DND-41 (cell line): ENCODE data around the gene SLC2A8.

Experiments used
- EZH2 ChIP-seq: IDR thresholded peaks from 3 replicates; pipeline ENCODE4 v1.6.1; 2012; ENCODE audit warnings: borderline replicate concordance, low read depth, mild to moderate bottlenecking, moderate library complexity, low read length, inconsistent platforms; ENCODE audit not compliant: severe bottlenecking
- TF ChIP-seq, protein P1 (sequence below): IDR thresholded peaks from 2 replicates; pipeline ENCODE4 v1.5.1; 2012; ENCODE audit warnings: borderline replicate concordance, low read length, moderate library complexity, mild to moderate bottlenecking; ENCODE audit not compliant: poor library complexity, severe bottlenecking; ENCODE audit errors: extremely low read depth

DNA sequence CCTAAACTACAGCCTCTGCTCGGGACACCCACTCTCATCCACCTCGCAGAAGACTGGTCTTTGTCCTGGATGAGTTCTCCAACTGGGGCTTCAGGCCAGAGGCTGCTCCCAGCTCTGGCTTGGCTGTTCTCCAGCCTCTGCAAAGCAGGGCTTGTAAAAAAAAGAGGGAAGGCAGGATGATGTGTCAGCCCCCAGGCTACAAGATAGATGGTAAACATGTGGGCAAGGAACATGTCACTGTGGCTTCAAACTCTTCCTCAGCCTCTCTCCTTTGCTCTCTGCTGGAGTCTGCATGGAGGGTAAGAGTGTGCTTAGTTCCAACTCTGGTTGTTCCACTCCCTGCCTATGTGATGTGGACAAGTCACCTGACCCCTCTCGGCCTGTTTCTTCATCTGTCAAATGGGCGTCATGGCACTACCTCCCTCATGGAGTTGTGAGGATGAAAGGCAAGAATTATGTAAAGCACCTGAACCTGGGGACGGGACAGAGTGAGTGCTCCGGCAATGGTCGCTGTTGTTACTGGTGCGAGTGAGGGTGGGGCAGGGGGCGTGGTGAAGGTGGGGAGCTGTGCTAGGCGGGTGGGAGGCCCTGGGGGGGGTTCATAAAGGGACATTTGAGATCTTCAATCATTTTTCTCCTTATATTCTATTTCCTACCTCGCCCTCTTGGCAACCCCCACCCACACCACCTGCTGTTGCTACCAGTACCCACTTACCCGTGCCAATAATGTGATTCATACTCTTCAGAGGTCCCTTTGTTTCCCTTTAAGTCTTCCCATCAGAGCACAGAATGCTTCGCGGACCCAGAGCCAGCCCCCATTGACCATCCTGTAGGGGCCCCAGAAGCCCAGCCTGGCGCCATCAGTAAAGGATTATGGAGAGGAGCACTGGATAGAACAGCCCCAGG is 20.4 kb downstream of the SLC2A8 start:
- TF ChIP-seq, protein P1, sequence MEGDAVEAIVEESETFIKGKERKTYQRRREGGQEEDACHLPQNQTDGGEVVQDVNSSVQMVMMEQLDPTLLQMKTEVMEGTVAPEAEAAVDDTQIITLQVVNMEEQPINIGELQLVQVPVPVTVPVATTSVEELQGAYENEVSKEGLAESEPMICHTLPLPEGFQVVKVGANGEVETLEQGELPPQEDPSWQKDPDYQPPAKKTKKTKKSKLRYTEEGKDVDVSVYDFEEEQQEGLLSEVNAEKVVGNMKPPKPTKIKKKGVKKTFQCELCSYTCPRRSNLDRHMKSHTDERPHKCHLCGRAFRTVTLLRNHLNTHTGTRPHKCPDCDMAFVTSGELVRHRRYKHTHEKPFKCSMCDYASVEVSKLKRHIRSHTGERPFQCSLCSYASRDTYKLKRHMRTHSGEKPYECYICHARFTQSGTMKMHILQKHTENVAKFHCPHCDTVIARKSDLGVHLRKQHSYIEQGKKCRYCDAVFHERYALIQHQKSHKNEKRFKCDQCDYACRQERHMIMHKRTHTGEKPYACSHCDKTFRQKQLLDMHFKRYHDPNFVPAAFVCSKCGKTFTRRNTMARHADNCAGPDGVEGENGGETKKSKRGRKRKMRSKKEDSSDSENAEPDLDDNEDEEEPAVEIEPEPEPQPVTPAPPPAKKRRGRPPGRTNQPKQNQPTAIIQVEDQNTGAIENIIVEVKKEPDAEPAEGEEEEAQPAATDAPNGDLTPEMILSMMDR: no peak
- no peak for TF ChIP-seq EZH2
